Calu3 (cell line): Measurements from ENCODE around the gene VPS8. TPM values are rescaled to one million over a fixed set of nuclear protein-coding genes. Genes with fewer than 3 reads are reported as not detected.
A peak's percentile ranks its signal among the peaks of the same experiment; 100 is the strongest.

Experiments
- BruUV-seq: library from RNA; stranded (reverse); fragments of 400-500 nt; replicated peaks from 2 replicates; lab custom pipeline; 2021; lab: Mats Ljungman, UMichigan
- CTCF ChIA-PET: fragments of 300-600 bp; sonication (Branson Sonifier 250); formaldehyde crosslinking; loops from one replicate; lab custom pipeline; 2022; ENCODE audit warnings: antibody characterized with exemption; lab: Charles Lee
- DNase-seq: peaks from one replicate; pipeline ENCODE4 v3.0.0; 2022
- H3K27ac Mint-ChIP-seq: one replicate; pipeline ENCODE4 v1.8.0; 2022; ENCODE audit warnings: mixed read lengths; ENCODE audit not compliant: unreplicated experiment
- H3K27me3 Mint-ChIP-seq: one replicate; pipeline ENCODE4 v1.8.0; 2022; ENCODE audit warnings: mixed read lengths; ENCODE audit not compliant: unreplicated experiment
- H3K36me3 Mint-ChIP-seq: one replicate; pipeline ENCODE4 v1.8.0; 2022; ENCODE audit warnings: mild to moderate bottlenecking, moderate library complexity, mixed read lengths; ENCODE audit not compliant: insufficient read depth, unreplicated experiment
- H3K4me1 Mint-ChIP-seq: one replicate; pipeline ENCODE4 v1.8.0; 2022; ENCODE audit warnings: mild to moderate bottlenecking, low read depth, mixed read lengths; ENCODE audit not compliant: unreplicated experiment
- H3K4me3 Mint-ChIP-seq: one replicate; pipeline ENCODE4 v1.8.0; 2022; ENCODE audit warnings: mild to moderate bottlenecking, low read depth, moderate library complexity, mixed read lengths; ENCODE audit not compliant: unreplicated experiment
- H3K9me3 Mint-ChIP-seq: one replicate; pipeline ENCODE4 v1.8.0; 2022; ENCODE audit warnings: low read depth, mixed read lengths; ENCODE audit not compliant: unreplicated experiment
- CTCF ChIP-seq: fragments of 200-600 bp; IDR thresholded peaks from one replicate; pipeline ENCODE4 v1.8.0; 2022; ENCODE audit warnings: antibody characterized with exemption; ENCODE audit not compliant: unreplicated experiment
- intact Hi-C: fragments of 100-400 bp; cut with micrococcal nuclease; formaldehyde crosslinking; loops from one replicate; pipeline ENCODE4 v1.10.0; 2022; ENCODE audit not compliant: unreplicated experiment
- total RNA-seq: library from RNA; stranded (reverse); gene quantifications from 2 replicates; pipeline ENCODE4 v1.2.3, GENCODE V29; 2022

VPS8 gene
- total RNA-seq, 1 experiment from 2014 or later, result 62.5 TPM

- CTCF ChIA-PET, result interaction anchor here (2.3 kb wide), 1 partner anchor 107 kb away, joined by 7 read pairs; no protein-coding TSS in a partner anchor
- intact Hi-C loops, result no loop called here
- TF ChIP-seq CTCF, result peak; percentile 21
- Mint-ChIP-seq H3K4me1 (no peaks in the 10 kb centered on the region), H3K36me3 (peaks cover 3% of the 10 kb centered on the region), H3K4me3 (no peak overlapping the region), H3K9me3 (no peaks in the 10 kb centered on the region), H3K27me3 (peaks cover 25% of the 10 kb centered on the region), H3K27ac (no peak overlapping the region)
- BruUV-seq, result no TSS peak
- DNase-seq, result no peak
These were observed 257.4 kb downstream of the VPS8 start for GRCh38 chr3:185069037-185070030.

- intact Hi-C loops, result no loop called here
- no peak overlapping the region for H3K4me3 Mint-ChIP-seq
- H3K27me3 Mint-ChIP-seq, result peaks cover 38% of the 10 kb centered on the region
- H3K36me3 Mint-ChIP-seq, result peaks cover 3% of the 10 kb centered on the region
- H3K9me3 Mint-ChIP-seq, result no peaks in the 10 kb centered on the region
- no TSS peak for BruUV-seq
- H3K27ac Mint-ChIP-seq, result no peak overlapping the region
- TF ChIP-seq CTCF, result no peak
- H3K4me1 Mint-ChIP-seq, result no peaks in the 10 kb centered on the region
- peak; percentile 45 for DNase-seq
- CTCF ChIA-PET, result interaction anchor here (0.5 to 2.3 kb wide), 3 partner anchors 8 to 1384 kb away, joined by 4 to 7 read pairs (median 5); no protein-coding TSS in a partner anchor
These were observed 258.7 kb downstream of the VPS8 start for GRCh38 chr3:185070491-185071286.

GRCh38 chr3:185071287-185071800 lies 259.4 kb downstream of the VPS8 start:
- H3K4me3 Mint-ChIP-seq, result no peak overlapping the region

More at GRCh38 chr3:185071287-185071800, 259.4 kb downstream of the VPS8 start:
- intact Hi-C loops, result no loop called here
- Mint-ChIP-seq H3K9me3 (no peaks in the 10 kb centered on the region), H3K36me3 (no peaks in the 10 kb centered on the region), H3K27me3 (peaks cover 41% of the 10 kb centered on the region), H3K4me1 (no peaks in the 10 kb centered on the region), H3K27ac (no peak overlapping the region)
- TF ChIP-seq CTCF, result no peak
- no TSS peak for BruUV-seq
- CTCF ChIA-PET, result interaction anchor here (0.6 to 2.3 kb wide), 3 partner anchors 9 to 105 kb away, joined by 3 to 7 read pairs (median 5); no protein-coding TSS in a partner anchor
- DNase-seq, result no peak
